Measurements from ENCODE around the gene SLC6A16. TPM values are rescaled to one million over a fixed set of nuclear protein-coding genes. Genes with fewer than 3 reads are reported as not detected.

Gene SLC6A16
- total RNA-seq, 1 experiment from 2014 or later = 3.2 TPM

- Histone ChIP-seq H3K4me1 (ENCODE audit: insufficient read depth, low read length) (peaks cover 2% of the 10 kb centered on the region; the same call in 1 of the 2 replicates), H3K27ac (ENCODE audit: insufficient read length, low read depth, low read length) (no peak overlapping the region), H2BK5ac (ENCODE audit: insufficient read length, low read length) (no peak overlapping the region), H3K79me1 (ENCODE audit: insufficient read depth, low read depth, low read length, poor library complexity, severe bottlenecking) (no peaks in the 10 kb centered on the region), H2BK120ac (ENCODE audit: low read depth, low read length, poor library complexity, severe bottlenecking) (no peak overlapping the region), H3K9me3 (ENCODE audit: control insufficient read depth, low read depth, low read length) (no peaks in the 10 kb centered on the region), H4K8ac (replicated peaks; ENCODE audit: insufficient read length, low read depth, low read length) (no peak overlapping the region), H3T11ph (ENCODE audit: low read length) (no peak overlapping the region), H3K4ac (ENCODE audit: low read depth, low read length) (no peak overlapping the region), H3K27me3 (ENCODE audit: insufficient read depth, low read length) (peaks cover 3% of the 10 kb centered on the region; the same call in 1 of the 2 replicates), H4K5ac (ENCODE audit: insufficient read length, low read depth, low read length) (no peak overlapping the region), H2BK12ac (ENCODE audit: insufficient read length, low read depth, low read length) (no peak overlapping the region), H4K20me1 (ENCODE audit: control insufficient read depth, insufficient read depth, insufficient read length) (no peaks in the 10 kb centered on the region), H3K23ac (ENCODE audit: insufficient read length, low read depth, low read length) (no peak overlapping the region), H3K9ac (ENCODE audit: extremely low read depth, insufficient read length, low read length) (no peak overlapping the region), H2AK5ac (ENCODE audit: insufficient read length, low read length) (no peak overlapping the region), H3K14ac (ENCODE audit: insufficient read depth, low read length) (no peak overlapping the region), H2AFZ (ENCODE audit: low read length) (no peak overlapping the region), H3K56ac (ENCODE audit: insufficient read length, low read depth, low read length) (no peak overlapping the region), H2BK20ac (ENCODE audit: low read depth, low read length, poor library complexity, severe bottlenecking) (no peak overlapping the region), H2BK15ac (ENCODE audit: low read depth, low read length) (no peak overlapping the region), H4K91ac (ENCODE audit: insufficient read length, low read depth, low read length) (no peak overlapping the region), H3K23me2 (ENCODE audit: insufficient read length, low read depth, low read length, poor library complexity, severe bottlenecking) (peaks cover 12% of the 10 kb centered on the region), H3K4me2 (ENCODE audit: insufficient read depth, insufficient read length, low read length) (no peak overlapping the region), H3K79me2 (ENCODE audit: insufficient read depth, low read length) (no peaks in the 10 kb centered on the region), H3K18ac (ENCODE audit: insufficient read length, low read depth, low read length) (no peak overlapping the region)
- Mint-ChIP-seq H3K27ac (peak overlapping the region in 1 of 3 experiments; percentile 9; a peak in 1 of 7 replicates), H3K9me3 (peaks cover 0 to 3% of the 10 kb centered on the region in 2 experiments; a peak in 2 of 5 replicates), H3K36me3 (ENCODE audit: insufficient read depth in 1 of 3, low read depth in 3 of 3) (peaks cover 3 to 32% (median 11%) of the 10 kb centered on the region in 3 experiments; a peak in 6 of 7 replicates), H3K4me3 (no peak overlapping the region), H3K27me3 (ENCODE audit: low read depth) (peaks cover 18% of the 10 kb centered on the region), H3K4me1 (peaks cover 28 to 37% of the 10 kb centered on the region in 2 experiments)
- no CpG with 5 or more reads among the region's 14 CpGs for WGBS (ENCODE audit: extremely low coverage, insufficient read length, low lambda C conversion rate)
- no peak for DNase-seq
- TF ChIP-seq CTCF (conservative IDR thresholded peaks at IDR 0.05) = no peak
These were observed 10.9 kb upstream of the SLC6A16 start for GRCh38 chr19:49335784-49336481.
